ENCODE results near the gene RTBDN.

DNA sequence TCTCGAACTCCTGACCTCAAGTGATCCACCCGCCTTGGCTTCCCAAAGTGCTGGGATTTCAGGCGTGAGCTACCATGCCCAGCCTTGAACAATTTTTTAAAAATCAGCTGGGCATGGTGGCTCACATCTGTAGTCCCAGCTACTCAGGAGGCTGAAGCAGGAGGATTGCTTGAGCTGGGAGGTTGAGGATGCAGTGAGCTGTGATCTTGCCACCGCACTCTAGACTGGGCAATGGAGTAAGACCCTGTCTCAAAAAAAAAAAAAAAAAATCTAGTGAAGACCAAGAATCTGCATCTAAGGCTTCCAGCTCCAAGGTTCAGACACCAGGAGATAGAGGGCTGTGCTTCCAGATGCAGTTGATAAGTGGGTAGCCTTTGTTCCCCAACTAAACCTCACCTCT lies 29.8 kb upstream of the RTBDN start:
- TF ChIP-seq POLR2A (IDR thresholded peaks at IDR 0.05) = no peak
- TF ChIP-seq, protein P1, sequence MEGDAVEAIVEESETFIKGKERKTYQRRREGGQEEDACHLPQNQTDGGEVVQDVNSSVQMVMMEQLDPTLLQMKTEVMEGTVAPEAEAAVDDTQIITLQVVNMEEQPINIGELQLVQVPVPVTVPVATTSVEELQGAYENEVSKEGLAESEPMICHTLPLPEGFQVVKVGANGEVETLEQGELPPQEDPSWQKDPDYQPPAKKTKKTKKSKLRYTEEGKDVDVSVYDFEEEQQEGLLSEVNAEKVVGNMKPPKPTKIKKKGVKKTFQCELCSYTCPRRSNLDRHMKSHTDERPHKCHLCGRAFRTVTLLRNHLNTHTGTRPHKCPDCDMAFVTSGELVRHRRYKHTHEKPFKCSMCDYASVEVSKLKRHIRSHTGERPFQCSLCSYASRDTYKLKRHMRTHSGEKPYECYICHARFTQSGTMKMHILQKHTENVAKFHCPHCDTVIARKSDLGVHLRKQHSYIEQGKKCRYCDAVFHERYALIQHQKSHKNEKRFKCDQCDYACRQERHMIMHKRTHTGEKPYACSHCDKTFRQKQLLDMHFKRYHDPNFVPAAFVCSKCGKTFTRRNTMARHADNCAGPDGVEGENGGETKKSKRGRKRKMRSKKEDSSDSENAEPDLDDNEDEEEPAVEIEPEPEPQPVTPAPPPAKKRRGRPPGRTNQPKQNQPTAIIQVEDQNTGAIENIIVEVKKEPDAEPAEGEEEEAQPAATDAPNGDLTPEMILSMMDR (IDR thresholded peaks at IDR 0.05) = no peak
